ENCODE results near the gene RASSF3.

- no peak for TF ChIP-seq CTCF (conservative IDR thresholded peaks at IDR 0.05; ENCODE audit: low read length)
- TF ChIP-seq EZH2phosphoT487 (IDR thresholded peaks at IDR 0.05; ENCODE audit: borderline replicate concordance, low read depth, low read length) = no peak
Observed at GRCh38 chr12:64566122-64566521, 44.2 kb upstream of the RASSF3 start.

All from OCI-LY7 (cell line).